DOHH2 (cell line): ENCODE data around the gene CDC6.

Source experiments
- CTCF ChIP-seq: fragments of 200-600 bp; sonication (generic); IDR thresholded peaks from one replicate; pipeline ENCODE4 v1.5.1; 2014; ENCODE audit warnings: antibody characterized with exemption, mild to moderate bottlenecking, low read depth, low read length; ENCODE audit not compliant: poor library complexity, severe bottlenecking
- EZH2phosphoT487 ChIP-seq: fragments of 200-600 bp; sonication (generic); IDR thresholded peaks from 2 replicates; pipeline ENCODE4 v1.6.1; 2017; ENCODE audit warnings: borderline replicate concordance, mild to moderate bottlenecking, antibody characterized with exemption, low read length, moderate library complexity, mixed read lengths

GRCh38 chr17:40303009-40303657 lies 15.5 kb downstream of the CDC6 start:
- TF ChIP-seq CTCF (peak; percentile 77), EZH2phosphoT487 (no peak)
